HepG2 (cell line): ENCODE data around the gene NAPB. TPM values are rescaled to one million over a fixed set of nuclear protein-coding genes. Genes with fewer than 3 reads are reported as not detected.

Source experiments
- CCAR2 ChIP-seq: fragments of 200-400 bp; formaldehyde crosslinking; optimal IDR thresholded peaks from 2 replicates; pipeline ENCODE3; 2018; ENCODE audit warnings: low read depth, mild to moderate bottlenecking, low read length, moderate library complexity
- FOXO1 ChIP-seq: sonication (generic); formaldehyde crosslinking; IDR thresholded peaks from 2 replicates; pipeline ENCODE4 v1.4.0; 2020; ENCODE audit warnings: missing genetic modification reagents
- HNRNPUL1 ChIP-seq: fragments of 200-400 bp; formaldehyde crosslinking; IDR thresholded peaks from 2 replicates; pipeline ENCODE4 v1.6.1; 2017; ENCODE audit warnings: low read depth, mild to moderate bottlenecking, low read length, moderate library complexity
- HOXA5 ChIP-seq: sonication (generic); formaldehyde crosslinking; IDR thresholded peaks from 2 replicates; pipeline ENCODE4 v1.4.0; 2020; ENCODE audit warnings: missing genetic modification reagents
- MIER3 ChIP-seq: IDR thresholded peaks from 2 replicates; pipeline ENCODE4 v1.6.1; 2016; ENCODE audit warnings: missing compliant biosample characterization, borderline replicate concordance
- NR2F6 ChIP-seq, 2 experiments: IDR thresholded peaks; 2 replicates each; pipeline ENCODE4 v1.6.1; 2016; ENCODE audit warnings: antibody characterized with exemption in 1 of 2, mild to moderate bottlenecking in 1 of 2
- POLR2G ChIP-seq: fragments of 200-400 bp; formaldehyde crosslinking; IDR thresholded peaks from 2 replicates; pipeline ENCODE4 v1.6.1; 2018; ENCODE audit warnings: mild to moderate bottlenecking, low read depth, low read length, moderate library complexity
- SIN3B ChIP-seq: fragments of 150-350 bp; IDR thresholded peaks from 2 replicates; pipeline ENCODE4 v1.6.1; 2014; ENCODE audit warnings: low read length
- SNRNP70 ChIP-seq: fragments of 200-400 bp; formaldehyde crosslinking; IDR thresholded peaks from 2 replicates; pipeline ENCODE4 v1.6.1; 2017; ENCODE audit warnings: mild to moderate bottlenecking, low read depth, low read length, moderate library complexity
- ZFX ChIP-seq: sonication (generic); formaldehyde crosslinking; IDR thresholded peaks from 2 replicates; pipeline ENCODE4 v1.4.0; 2020; ENCODE audit warnings: mild to moderate bottlenecking, low read depth, missing genetic modification reagents, moderate library complexity
- ZNF225 ChIP-seq: sonication (generic); formaldehyde crosslinking; IDR thresholded peaks from 2 replicates; pipeline ENCODE4 v1.4.0; 2020; ENCODE audit warnings: mild to moderate bottlenecking, missing genetic modification reagents
- ZNF432 ChIP-seq: sonication (generic); formaldehyde crosslinking; IDR thresholded peaks from 2 replicates; pipeline ENCODE4 v1.5.0; 2020; ENCODE audit warnings: missing genetic modification reagents, mild to moderate bottlenecking, borderline replicate concordance
- ZNF644 ChIP-seq: IDR thresholded peaks from 2 replicates; pipeline ENCODE4 v1.6.1; 2016; ENCODE audit warnings: low read depth
- ZNF720 ChIP-seq: sonication (generic); formaldehyde crosslinking; IDR thresholded peaks from 2 replicates; pipeline ENCODE4 v1.4.0; 2020; ENCODE audit warnings: missing genetic modification reagents
- ZSCAN29 ChIP-seq: sonication (generic); formaldehyde crosslinking; conservative IDR thresholded peaks from 2 replicates; pipeline ENCODE4 v1.4.0; 2020; ENCODE audit warnings: mild to moderate bottlenecking, missing genetic modification reagents
- ZSCAN30 ChIP-seq: sonication (generic); formaldehyde crosslinking; IDR thresholded peaks from 2 replicates; pipeline ENCODE4 v1.5.0; 2020; ENCODE audit warnings: mild to moderate bottlenecking, missing genetic modification reagents
- ZZZ3 ChIP-seq: sonication (generic); formaldehyde crosslinking; IDR thresholded peaks from 2 replicates; pipeline ENCODE4 v1.4.0; 2020; ENCODE audit warnings: missing genetic modification reagents, mild to moderate bottlenecking, borderline replicate concordance
- polyA plus RNA-seq, 8 experiments: library from polyadenylated mRNA; depleted of rRNA in 3 of 8; stranded (reverse) in 7 of 8; unstranded in 1 of 8; fragments of >200 nt; fragmentation: Illumina TruSeq in 4 of 8; extraction: Trizol in 4 of 8; gene quantifications; 2 replicates each; pipeline versions ENCODE4 v1.2.1 to v1.2.3, GENCODE V29; 2011 to 2016; ENCODE audit warnings: low read depth in 4 of 8, missing spikeins in 1 of 8, mixed read lengths in 1 of 8; ENCODE audit not compliant: insufficient read depth in 1 of 8
- total RNA-seq, 5 experiments: library from RNA; depleted of rRNA; stranded (reverse); fragments of >200 nt; fragmentation: Illumina TruSeq; extraction: Trizol; gene quantifications; 2 replicates each; pipeline ENCODE4 v1.2.3, GENCODE V29; 2016; ENCODE audit warnings: low read depth in 1 of 5
- TF ChIP-seq, protein P1 (sequence below): sonication (generic); formaldehyde crosslinking; IDR thresholded peaks from 2 replicates; pipeline ENCODE4 v1.4.0; 2020; ENCODE audit warnings: missing genetic modification reagents; ENCODE audit errors: not compliant biosample characterization
- TF ChIP-seq, protein P2 (sequence below): sonication (generic); formaldehyde crosslinking; IDR thresholded peaks from 2 replicates; pipeline ENCODE4 v1.4.0; 2020; ENCODE audit warnings: missing genetic modification reagents, borderline replicate concordance
- TF ChIP-seq, protein P3 (sequence below): sonication (generic); formaldehyde crosslinking; conservative IDR thresholded peaks from 2 replicates; pipeline ENCODE4 v1.4.0; 2020; ENCODE audit warnings: mild to moderate bottlenecking, missing genetic modification reagents, moderate library complexity
- TF ChIP-seq, protein P4 (sequence below): sonication (generic); formaldehyde crosslinking; IDR thresholded peaks from 2 replicates; pipeline ENCODE4 v1.8.0; 2023; ENCODE audit warnings: mild to moderate bottlenecking, missing genetic modification reagents
- TF ChIP-seq, protein P5 (sequence below): sonication (generic); formaldehyde crosslinking; IDR thresholded peaks from 2 replicates; pipeline ENCODE4 v1.4.0; 2020; ENCODE audit warnings: missing genetic modification reagents

The NAPB gene
- total and polyA plus RNA-seq, 2 of the 13 experiments (the other 11 are each of a cell fraction or from before 2014, with no cell fraction given), result 15.2 to 16.1 TPM

DNA sequence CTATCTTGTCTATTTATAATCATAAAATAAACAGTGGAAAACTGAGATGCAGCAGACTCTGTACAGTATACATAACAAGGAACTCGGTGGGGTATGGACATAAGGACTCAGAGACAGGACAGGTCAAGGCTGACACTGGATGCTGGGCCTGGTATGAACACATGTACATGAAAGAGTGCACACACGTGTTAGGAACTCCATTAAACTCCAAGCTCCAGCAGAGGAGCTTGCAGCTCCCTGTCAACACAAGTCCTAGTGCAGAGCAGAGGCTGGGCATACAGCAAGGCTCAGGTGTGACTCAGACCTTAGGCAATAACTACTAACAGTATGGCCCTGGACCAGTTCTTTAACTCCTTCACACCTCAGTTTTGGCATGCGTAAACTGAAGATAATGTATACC lies 17.1 kb downstream of the NAPB start (continued):
- no peak for TF ChIP-seq ZSCAN29 (CRISPR knock-in tag)
- no peak for TF ChIP-seq HNRNPUL1
- TF ChIP-seq ZNF432, result no peak
- peak; percentile 25; the same call in 1 of the 2 replicates for TF ChIP-seq ZFX (CRISPR knock-in tag)
- no peak for TF ChIP-seq ZSCAN30
- TF ChIP-seq, protein P1, sequence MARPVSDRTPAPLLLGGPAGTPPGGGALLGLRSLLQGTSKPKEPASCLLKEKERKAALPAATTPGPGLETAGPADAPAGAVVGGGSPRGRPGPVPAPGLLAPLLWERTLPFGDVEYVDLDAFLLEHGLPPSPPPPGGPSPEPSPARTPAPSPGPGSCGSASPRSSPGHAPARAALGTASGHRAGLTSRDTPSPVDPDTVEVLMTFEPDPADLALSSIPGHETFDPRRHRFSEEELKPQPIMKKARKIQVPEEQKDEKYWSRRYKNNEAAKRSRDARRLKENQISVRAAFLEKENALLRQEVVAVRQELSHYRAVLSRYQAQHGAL (CRISPR knock-in tag), result no peak
- TF ChIP-seq SNRNP70, result no peak
- TF ChIP-seq, protein P2, sequence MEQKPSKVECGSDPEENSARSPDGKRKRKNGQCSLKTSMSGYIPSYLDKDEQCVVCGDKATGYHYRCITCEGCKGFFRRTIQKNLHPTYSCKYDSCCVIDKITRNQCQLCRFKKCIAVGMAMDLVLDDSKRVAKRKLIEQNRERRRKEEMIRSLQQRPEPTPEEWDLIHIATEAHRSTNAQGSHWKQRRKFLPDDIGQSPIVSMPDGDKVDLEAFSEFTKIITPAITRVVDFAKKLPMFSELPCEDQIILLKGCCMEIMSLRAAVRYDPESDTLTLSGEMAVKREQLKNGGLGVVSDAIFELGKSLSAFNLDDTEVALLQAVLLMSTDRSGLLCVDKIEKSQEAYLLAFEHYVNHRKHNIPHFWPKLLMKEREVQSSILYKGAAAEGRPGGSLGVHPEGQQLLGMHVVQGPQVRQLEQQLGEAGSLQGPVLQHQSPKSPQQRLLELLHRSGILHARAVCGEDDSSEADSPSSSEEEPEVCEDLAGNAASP, result no peak
- no peak for TF ChIP-seq NR2F6 (IDR thresholded peaks at IDR 0.05)
- no peak for TF ChIP-seq NR2F6 (CRISPR knock-in tag; IDR thresholded peaks at IDR 0.05)
- TF ChIP-seq, protein P3, sequence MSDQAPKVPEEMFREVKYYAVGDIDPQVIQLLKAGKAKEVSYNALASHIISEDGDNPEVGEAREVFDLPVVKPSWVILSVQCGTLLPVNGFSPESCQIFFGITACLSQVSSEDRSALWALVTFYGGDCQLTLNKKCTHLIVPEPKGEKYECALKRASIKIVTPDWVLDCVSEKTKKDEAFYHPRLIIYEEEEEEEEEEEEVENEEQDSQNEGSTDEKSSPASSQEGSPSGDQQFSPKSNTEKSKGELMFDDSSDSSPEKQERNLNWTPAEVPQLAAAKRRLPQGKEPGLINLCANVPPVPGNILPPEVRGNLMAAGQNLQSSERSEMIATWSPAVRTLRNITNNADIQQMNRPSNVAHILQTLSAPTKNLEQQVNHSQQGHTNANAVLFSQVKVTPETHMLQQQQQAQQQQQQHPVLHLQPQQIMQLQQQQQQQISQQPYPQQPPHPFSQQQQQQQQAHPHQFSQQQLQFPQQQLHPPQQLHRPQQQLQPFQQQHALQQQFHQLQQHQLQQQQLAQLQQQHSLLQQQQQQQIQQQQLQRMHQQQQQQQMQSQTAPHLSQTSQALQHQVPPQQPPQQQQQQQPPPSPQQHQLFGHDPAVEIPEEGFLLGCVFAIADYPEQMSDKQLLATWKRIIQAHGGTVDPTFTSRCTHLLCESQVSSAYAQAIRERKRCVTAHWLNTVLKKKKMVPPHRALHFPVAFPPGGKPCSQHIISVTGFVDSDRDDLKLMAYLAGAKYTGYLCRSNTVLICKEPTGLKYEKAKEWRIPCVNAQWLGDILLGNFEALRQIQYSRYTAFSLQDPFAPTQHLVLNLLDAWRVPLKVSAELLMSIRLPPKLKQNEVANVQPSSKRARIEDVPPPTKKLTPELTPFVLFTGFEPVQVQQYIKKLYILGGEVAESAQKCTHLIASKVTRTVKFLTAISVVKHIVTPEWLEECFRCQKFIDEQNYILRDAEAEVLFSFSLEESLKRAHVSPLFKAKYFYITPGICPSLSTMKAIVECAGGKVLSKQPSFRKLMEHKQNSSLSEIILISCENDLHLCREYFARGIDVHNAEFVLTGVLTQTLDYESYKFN (CRISPR knock-in tag), result peak; percentile 19; the same call in 1 of the 2 replicates
- 0 out of 2 replicates have a peak, but pooled peaks have one; percentile 24 for TF ChIP-seq MIER3 (CRISPR knock-in tag)
- no peak for TF ChIP-seq ZZZ3 (CRISPR knock-in tag)
- 0 out of 2 replicates have a peak, but pooled peaks have one; percentile 40 for TF ChIP-seq FOXO1 (CRISPR knock-in tag)
- TF ChIP-seq POLR2G, result no peak
- TF ChIP-seq ZNF225 (CRISPR knock-in tag), result no peak
- TF ChIP-seq ZNF644 (CRISPR knock-in tag), result 0 out of 2 replicates have a peak, but pooled peaks have one; percentile 4
- no peak for TF ChIP-seq ZNF720
- no peak for TF ChIP-seq CCAR2
- TF ChIP-seq, protein P4, sequence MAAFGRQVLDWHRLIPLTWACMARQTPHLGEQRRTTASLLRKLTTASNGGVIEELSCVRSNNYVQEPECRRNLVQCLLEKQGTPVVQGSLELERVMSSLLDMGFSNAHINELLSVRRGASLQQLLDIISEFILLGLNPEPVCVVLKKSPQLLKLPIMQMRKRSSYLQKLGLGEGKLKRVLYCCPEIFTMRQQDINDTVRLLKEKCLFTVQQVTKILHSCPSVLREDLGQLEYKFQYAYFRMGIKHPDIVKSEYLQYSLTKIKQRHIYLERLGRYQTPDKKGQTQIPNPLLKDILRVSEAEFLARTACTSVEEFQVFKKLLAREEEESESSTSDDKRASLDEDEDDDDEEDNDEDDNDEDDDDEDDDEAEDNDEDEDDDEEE (CRISPR knock-in tag), result no peak
- no peak for TF ChIP-seq HOXA5
- no peak for TF ChIP-seq SIN3B
- TF ChIP-seq, protein P5, sequence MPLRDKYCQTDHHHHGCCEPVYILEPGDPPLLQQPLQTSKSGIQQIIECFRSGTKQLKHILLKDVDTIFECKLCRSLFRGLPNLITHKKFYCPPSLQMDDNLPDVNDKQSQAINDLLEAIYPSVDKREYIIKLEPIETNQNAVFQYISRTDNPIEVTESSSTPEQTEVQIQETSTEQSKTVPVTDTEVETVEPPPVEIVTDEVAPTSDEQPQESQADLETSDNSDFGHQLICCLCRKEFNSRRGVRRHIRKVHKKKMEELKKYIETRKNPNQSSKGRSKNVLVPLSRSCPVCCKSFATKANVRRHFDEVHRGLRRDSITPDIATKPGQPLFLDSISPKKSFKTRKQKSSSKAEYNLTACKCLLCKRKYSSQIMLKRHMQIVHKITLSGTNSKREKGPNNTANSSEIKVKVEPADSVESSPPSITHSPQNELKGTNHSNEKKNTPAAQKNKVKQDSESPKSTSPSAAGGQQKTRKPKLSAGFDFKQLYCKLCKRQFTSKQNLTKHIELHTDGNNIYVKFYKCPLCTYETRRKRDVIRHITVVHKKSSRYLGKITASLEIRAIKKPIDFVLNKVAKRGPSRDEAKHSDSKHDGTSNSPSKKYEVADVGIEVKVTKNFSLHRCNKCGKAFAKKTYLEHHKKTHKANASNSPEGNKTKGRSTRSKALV (CRISPR knock-in tag), result no peak
